ENCODE results near the gene BSN. TPM values are rescaled to one million over a fixed set of nuclear protein-coding genes. Genes with fewer than 3 reads are reported as not detected.

Gene BSN
- total and polyA plus RNA-seq, 2 experiments from 2014 or later = 0.50 to 5.1 TPM

DNA sequence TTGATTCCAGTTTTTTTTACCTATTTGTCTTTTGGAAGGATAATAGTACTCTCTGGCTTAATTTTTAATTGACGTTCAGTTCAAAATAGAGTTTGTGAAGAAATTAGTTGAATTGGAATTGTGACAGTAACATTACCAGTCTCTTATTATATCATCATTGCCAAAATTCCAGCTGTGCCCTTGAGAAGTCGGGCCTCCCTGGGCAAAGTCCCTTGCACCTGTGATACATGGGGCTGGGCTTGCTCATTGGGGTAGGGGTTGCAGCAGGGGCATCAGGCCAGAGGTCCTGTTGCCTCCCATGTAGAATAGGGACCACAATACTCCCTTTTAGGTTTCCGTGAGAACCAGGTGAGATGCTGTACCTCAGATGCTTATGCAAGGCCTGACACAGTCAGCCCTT is 92.0 kb downstream of the BSN start:
- DNase-seq (ENCODE audit: low spot score) (no peak), ATAC-seq (no peak)
- no peaks in the 10 kb centered on the region for H3K9me3 Mint-ChIP-seq
- H3K4me3 ChIP-seq = no peak overlapping the region
- H3F3A ChIP-seq (replicated peaks; ENCODE audit: low read depth) = no peaks in the 10 kb centered on the region
- H3K36me3 ChIP-seq (ENCODE audit: insufficient read depth) = no peaks in the 10 kb centered on the region
- no peaks in the 10 kb centered on the region for H3K9me2 ChIP-seq (ENCODE audit: insufficient read depth)
- H3K4me3 Mint-ChIP-seq = no peak overlapping the region
- no peaks in the 10 kb centered on the region; the same call in 2 of the 3 replicates for H3K36me3 Mint-ChIP-seq (ENCODE audit: low read depth)
- H3K4me1 Mint-ChIP-seq = peaks cover 4% of the 10 kb centered on the region; the same call in 1 of the 3 replicates
- H3K4me2 ChIP-seq = no peak overlapping the region
- H3K27me3 ChIP-seq (ENCODE audit: insufficient read depth) = no peaks in the 10 kb centered on the region
- H3K27ac ChIP-seq (ENCODE audit: low read depth) = no peak overlapping the region
- H3K79me2 ChIP-seq (replicated peaks; ENCODE audit: insufficient read depth) = no peaks in the 10 kb centered on the region
- peaks cover 2% of the 10 kb centered on the region for H3K27me3 Mint-ChIP-seq (ENCODE audit: insufficient read depth, low read depth, poor library complexity)
- H2AFZ ChIP-seq = no peak overlapping the region
- no peaks in the 10 kb centered on the region for H4K20me1 ChIP-seq (replicated peaks; ENCODE audit: insufficient read depth)
- TF ChIP-seq, protein P1, sequence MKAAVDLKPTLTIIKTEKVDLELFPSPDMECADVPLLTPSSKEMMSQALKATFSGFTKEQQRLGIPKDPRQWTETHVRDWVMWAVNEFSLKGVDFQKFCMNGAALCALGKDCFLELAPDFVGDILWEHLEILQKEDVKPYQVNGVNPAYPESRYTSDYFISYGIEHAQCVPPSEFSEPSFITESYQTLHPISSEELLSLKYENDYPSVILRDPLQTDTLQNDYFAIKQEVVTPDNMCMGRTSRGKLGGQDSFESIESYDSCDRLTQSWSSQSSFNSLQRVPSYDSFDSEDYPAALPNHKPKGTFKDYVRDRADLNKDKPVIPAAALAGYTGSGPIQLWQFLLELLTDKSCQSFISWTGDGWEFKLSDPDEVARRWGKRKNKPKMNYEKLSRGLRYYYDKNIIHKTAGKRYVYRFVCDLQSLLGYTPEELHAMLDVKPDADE (IDR thresholded peaks at IDR 0.05) = no peak
- TF ChIP-seq EZH2phosphoT487 (IDR thresholded peaks at IDR 0.05; ENCODE audit: unreplicated experiment) = no peak
- TF ChIP-seq, protein P2, sequence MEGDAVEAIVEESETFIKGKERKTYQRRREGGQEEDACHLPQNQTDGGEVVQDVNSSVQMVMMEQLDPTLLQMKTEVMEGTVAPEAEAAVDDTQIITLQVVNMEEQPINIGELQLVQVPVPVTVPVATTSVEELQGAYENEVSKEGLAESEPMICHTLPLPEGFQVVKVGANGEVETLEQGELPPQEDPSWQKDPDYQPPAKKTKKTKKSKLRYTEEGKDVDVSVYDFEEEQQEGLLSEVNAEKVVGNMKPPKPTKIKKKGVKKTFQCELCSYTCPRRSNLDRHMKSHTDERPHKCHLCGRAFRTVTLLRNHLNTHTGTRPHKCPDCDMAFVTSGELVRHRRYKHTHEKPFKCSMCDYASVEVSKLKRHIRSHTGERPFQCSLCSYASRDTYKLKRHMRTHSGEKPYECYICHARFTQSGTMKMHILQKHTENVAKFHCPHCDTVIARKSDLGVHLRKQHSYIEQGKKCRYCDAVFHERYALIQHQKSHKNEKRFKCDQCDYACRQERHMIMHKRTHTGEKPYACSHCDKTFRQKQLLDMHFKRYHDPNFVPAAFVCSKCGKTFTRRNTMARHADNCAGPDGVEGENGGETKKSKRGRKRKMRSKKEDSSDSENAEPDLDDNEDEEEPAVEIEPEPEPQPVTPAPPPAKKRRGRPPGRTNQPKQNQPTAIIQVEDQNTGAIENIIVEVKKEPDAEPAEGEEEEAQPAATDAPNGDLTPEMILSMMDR (conservative IDR thresholded peaks at IDR 0.05; ENCODE audit: low read depth in 2 of 2) = no peak
- no peak for TF ChIP-seq ZNF331 (CRISPR knock-in tag; IDR thresholded peaks at IDR 0.05; ENCODE audit: low read depth)
- no peak for TF ChIP-seq ZNF114 (CRISPR knock-in tag; IDR thresholded peaks at IDR 0.05)
- TF ChIP-seq, protein P3, sequence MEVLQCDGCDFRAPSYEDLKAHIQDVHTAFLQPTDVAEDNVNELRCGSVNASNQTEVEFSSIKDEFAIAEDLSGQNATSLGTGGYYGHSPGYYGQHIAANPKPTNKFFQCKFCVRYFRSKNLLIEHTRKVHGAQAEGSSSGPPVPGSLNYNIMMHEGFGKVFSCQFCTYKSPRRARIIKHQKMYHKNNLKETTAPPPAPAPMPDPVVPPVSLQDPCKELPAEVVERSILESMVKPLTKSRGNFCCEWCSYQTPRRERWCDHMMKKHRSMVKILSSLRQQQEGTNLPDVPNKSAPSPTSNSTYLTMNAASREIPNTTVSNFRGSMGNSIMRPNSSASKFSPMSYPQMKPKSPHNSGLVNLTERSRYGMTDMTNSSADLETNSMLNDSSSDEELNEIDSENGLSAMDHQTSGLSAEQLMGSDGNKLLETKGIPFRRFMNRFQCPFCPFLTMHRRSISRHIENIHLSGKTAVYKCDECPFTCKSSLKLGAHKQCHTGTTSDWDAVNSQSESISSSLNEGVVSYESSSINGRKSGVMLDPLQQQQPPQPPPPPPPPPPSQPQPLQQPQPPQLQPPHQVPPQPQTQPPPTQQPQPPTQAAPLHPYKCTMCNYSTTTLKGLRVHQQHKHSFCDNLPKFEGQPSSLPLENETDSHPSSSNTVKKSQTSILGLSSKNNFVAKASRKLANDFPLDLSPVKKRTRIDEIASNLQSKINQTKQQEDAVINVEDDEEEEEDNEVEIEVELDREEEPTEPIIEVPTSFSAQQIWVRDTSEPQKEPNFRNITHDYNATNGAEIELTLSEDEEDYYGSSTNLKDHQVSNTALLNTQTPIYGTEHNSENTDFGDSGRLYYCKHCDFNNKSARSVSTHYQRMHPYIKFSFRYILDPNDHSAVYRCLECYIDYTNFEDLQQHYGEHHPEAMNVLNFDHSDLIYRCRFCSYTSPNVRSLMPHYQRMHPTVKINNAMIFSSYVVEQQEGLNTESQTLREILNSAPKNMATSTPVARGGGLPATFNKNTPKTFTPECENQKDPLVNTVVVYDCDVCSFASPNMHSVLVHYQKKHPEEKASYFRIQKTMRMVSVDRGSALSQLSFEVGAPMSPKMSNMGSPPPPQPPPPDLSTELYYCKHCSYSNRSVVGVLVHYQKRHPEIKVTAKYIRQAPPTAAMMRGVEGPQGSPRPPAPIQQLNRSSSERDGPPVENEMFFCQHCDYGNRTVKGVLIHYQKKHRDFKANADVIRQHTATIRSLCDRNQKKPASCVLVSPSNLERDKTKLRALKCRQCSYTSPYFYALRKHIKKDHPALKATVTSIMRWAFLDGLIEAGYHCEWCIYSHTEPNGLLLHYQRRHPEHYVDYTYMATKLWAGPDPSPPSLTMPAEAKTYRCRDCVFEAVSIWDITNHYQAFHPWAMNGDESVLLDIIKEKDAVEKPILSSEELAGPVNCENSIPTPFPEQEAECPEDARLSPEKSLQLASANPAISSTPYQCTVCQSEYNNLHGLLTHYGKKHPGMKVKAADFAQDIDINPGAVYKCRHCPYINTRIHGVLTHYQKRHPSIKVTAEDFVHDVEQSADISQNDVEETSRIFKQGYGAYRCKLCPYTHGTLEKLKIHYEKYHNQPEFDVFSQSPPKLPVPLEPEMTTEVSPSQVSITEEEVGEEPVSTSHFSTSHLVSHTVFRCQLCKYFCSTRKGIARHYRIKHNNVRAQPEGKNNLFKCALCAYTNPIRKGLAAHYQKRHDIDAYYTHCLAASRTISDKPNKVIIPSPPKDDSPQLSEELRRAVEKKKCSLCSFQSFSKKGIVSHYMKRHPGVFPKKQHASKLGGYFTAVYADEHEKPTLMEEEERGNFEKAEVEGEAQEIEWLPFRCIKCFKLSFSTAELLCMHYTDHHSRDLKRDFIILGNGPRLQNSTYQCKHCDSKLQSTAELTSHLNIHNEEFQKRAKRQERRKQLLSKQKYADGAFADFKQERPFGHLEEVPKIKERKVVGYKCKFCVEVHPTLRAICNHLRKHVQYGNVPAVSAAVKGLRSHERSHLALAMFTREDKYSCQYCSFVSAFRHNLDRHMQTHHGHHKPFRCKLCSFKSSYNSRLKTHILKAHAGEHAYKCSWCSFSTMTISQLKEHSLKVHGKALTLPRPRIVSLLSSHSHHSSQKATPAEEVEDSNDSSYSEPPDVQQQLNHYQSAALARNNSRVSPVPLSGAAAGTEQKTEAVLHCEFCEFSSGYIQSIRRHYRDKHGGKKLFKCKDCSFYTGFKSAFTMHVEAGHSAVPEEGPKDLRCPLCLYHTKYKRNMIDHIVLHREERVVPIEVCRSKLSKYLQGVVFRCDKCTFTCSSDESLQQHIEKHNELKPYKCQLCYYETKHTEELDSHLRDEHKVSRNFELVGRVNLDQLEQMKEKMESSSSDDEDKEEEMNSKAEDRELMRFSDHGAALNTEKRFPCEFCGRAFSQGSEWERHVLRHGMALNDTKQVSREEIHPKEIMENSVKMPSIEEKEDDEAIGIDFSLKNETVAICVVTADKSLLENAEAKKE (CRISPR knock-in tag; IDR thresholded peaks at IDR 0.05) = no peak
- no peak for TF ChIP-seq CREB1 (CRISPR knock-in tag; IDR thresholded peaks at IDR 0.05; ENCODE audit: low read depth)
- no peak for TF ChIP-seq JUNB (IDR thresholded peaks at IDR 0.05; ENCODE audit: unreplicated experiment)
- no peak for TF ChIP-seq EZH2 (IDR thresholded peaks at IDR 0.05; ENCODE audit: low read depth, unreplicated experiment)
- TF ChIP-seq, protein P4, sequence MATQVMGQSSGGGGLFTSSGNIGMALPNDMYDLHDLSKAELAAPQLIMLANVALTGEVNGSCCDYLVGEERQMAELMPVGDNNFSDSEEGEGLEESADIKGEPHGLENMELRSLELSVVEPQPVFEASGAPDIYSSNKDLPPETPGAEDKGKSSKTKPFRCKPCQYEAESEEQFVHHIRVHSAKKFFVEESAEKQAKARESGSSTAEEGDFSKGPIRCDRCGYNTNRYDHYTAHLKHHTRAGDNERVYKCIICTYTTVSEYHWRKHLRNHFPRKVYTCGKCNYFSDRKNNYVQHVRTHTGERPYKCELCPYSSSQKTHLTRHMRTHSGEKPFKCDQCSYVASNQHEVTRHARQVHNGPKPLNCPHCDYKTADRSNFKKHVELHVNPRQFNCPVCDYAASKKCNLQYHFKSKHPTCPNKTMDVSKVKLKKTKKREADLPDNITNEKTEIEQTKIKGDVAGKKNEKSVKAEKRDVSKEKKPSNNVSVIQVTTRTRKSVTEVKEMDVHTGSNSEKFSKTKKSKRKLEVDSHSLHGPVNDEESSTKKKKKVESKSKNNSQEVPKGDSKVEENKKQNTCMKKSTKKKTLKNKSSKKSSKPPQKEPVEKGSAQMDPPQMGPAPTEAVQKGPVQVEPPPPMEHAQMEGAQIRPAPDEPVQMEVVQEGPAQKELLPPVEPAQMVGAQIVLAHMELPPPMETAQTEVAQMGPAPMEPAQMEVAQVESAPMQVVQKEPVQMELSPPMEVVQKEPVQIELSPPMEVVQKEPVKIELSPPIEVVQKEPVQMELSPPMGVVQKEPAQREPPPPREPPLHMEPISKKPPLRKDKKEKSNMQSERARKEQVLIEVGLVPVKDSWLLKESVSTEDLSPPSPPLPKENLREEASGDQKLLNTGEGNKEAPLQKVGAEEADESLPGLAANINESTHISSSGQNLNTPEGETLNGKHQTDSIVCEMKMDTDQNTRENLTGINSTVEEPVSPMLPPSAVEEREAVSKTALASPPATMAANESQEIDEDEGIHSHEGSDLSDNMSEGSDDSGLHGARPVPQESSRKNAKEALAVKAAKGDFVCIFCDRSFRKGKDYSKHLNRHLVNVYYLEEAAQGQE (IDR thresholded peaks at IDR 0.05; ENCODE audit: unreplicated experiment) = no peak
- no peak for TF ChIP-seq POLR2AphosphoS5 (IDR thresholded peaks at IDR 0.05; ENCODE audit: low read depth)
- TF ChIP-seq STAT1 (IDR thresholded peaks at IDR 0.05; ENCODE audit: unreplicated experiment) = no peak
- no peak for TF ChIP-seq NANOG (IDR thresholded peaks at IDR 0.05; ENCODE audit: borderline replicate concordance)
- H3K4me1 ChIP-seq (ENCODE audit: insufficient read depth) = no peaks in the 10 kb centered on the region
- no peak overlapping the region for H3K27ac Mint-ChIP-seq
